IMR-90 (cell line): ENCODE measurements around the gene KDR. TPM values are rescaled to one million over a fixed set of nuclear protein-coding genes. Genes with fewer than 3 reads are reported as not detected.

Experiments used
- ATAC-seq: fragments of 200-7000 bp; cut with Tn5 transposase; 2 replicates; pipeline ENCODE4 v1.9.1; 2020; ENCODE audit warnings: low read depth, mild to moderate bottlenecking, moderate library complexity
- BruUV-seq: library from RNA; stranded (reverse); fragments of 400-500 nt; replicated peaks from 2 replicates; lab custom pipeline; 2021; lab: Mats Ljungman, UMichigan
- CTCF ChIA-PET: fragments of 300-600 bp; formaldehyde crosslinking; extraction: SDS; loops from one replicate; lab custom pipeline; 2021; ENCODE audit warnings: antibody characterized with exemption; lab: Yijun Ruan, JAX
- POLR2A ChIA-PET: fragments of 300-600 bp; sonication (Branson Sonifier 250); formaldehyde crosslinking; loops from one replicate; lab custom pipeline; 2022; ENCODE audit warnings: antibody characterized with exemption; ENCODE audit not compliant: unreplicated experiment; lab: Charles Lee
- DNase-seq: peaks from one replicate; pipeline ENCODE4 v3.0.0; 2013
- H2AFZ ChIP-seq: replicated peaks from 2 replicates; pipeline ENCODE3; 2013; ENCODE audit warnings: low read length, mild to moderate bottlenecking; ENCODE audit not compliant: poor library complexity
- H2AK5ac ChIP-seq: 2 replicates; pipeline ENCODE4 v1.6.1; 2013; ENCODE audit warnings: low read depth, low read length, inconsistent platforms
- H2AK9ac ChIP-seq: replicated peaks from 2 replicates; pipeline ENCODE3; 2013; ENCODE audit warnings: mild to moderate bottlenecking, low read depth, low read length, moderate library complexity; ENCODE audit not compliant: poor library complexity
- H2BK120ac ChIP-seq: 2 replicates; pipeline ENCODE4 v1.6.1; 2013; ENCODE audit warnings: low read depth, low read length, inconsistent platforms
- H2BK15ac ChIP-seq: 3 replicates; pipeline ENCODE4 v1.6.1; 2013; ENCODE audit warnings: low read depth, low read length, inconsistent platforms
- H2BK20ac ChIP-seq: 2 replicates; pipeline ENCODE4 v1.6.1; 2013; ENCODE audit warnings: low read depth, mild to moderate bottlenecking, inconsistent platforms, low read length, moderate library complexity
- H2BK5ac ChIP-seq: 2 replicates; pipeline ENCODE4 v1.6.1; 2013; ENCODE audit warnings: mild to moderate bottlenecking, low read depth, low read length, inconsistent platforms; ENCODE audit not compliant: poor library complexity, severe bottlenecking
- H3K14ac ChIP-seq: replicated peaks from 2 replicates; pipeline ENCODE4 v1.6.1; 2013; ENCODE audit warnings: low read depth, low read length, inconsistent platforms
- H3K18ac ChIP-seq: 2 replicates; pipeline ENCODE4 v1.6.1; 2013; ENCODE audit warnings: low read depth, low read length, control low read depth
- H3K23ac ChIP-seq: 2 replicates; pipeline ENCODE4 v1.6.1; 2013; ENCODE audit warnings: low read depth, low read length, inconsistent platforms
- H3K27ac ChIP-seq: 2 replicates; pipeline ENCODE4 v1.5.1; 2013; ENCODE audit warnings: mild to moderate bottlenecking, control low read depth, low read length; ENCODE audit not compliant: insufficient read depth
- H3K27me3 ChIP-seq: 2 replicates; pipeline ENCODE4 v1.6.1; 2013; ENCODE audit warnings: low read length; ENCODE audit not compliant: control insufficient read depth, insufficient read depth
- H3K36me3 ChIP-seq: 2 replicates; pipeline ENCODE4 v1.6.1; 2013; ENCODE audit warnings: low read length, mixed read lengths; ENCODE audit not compliant: control insufficient read depth, insufficient read depth
- H3K4ac ChIP-seq: 2 replicates; pipeline ENCODE4 v1.6.1; 2013; ENCODE audit warnings: low read depth, low read length, inconsistent platforms
- H3K4me1 ChIP-seq: 2 replicates; pipeline ENCODE4 v1.6.1; 2013; ENCODE audit warnings: low read length, mixed read lengths; ENCODE audit not compliant: control insufficient read depth, insufficient read depth
- H3K4me2 ChIP-seq: 2 replicates; pipeline ENCODE4 v1.6.1; 2013; ENCODE audit warnings: low read depth, mild to moderate bottlenecking, control low read depth, low read length, moderate library complexity
- H3K4me3 ChIP-seq: 2 replicates; pipeline ENCODE4 v1.5.1; 2013; ENCODE audit warnings: low read depth, mild to moderate bottlenecking, control low read depth, low read length, moderate library complexity; ENCODE audit not compliant: insufficient read depth
- H3K56ac ChIP-seq: 2 replicates; pipeline ENCODE4 v1.6.1; 2013; ENCODE audit warnings: low read length, inconsistent platforms; ENCODE audit not compliant: insufficient read depth; ENCODE audit errors: extremely low read depth
- H3K79me1 ChIP-seq, 2 experiments: 2 replicates each; pipeline ENCODE4 v1.6.1; 2013; ENCODE audit warnings: low read length in 2 of 2, inconsistent platforms in 1 of 2, low read depth in 1 of 2
- H3K9ac ChIP-seq: 2 replicates; pipeline ENCODE4 v1.6.1; 2013; ENCODE audit warnings: low read depth, low read length, control low read depth
- H3K9me1 ChIP-seq: 2 replicates; pipeline ENCODE4 v1.6.1; 2013; ENCODE audit warnings: low read length, inconsistent platforms; ENCODE audit not compliant: insufficient read depth
- H3K9me3 ChIP-seq: 2 replicates; pipeline ENCODE4 v1.6.1; 2013; ENCODE audit warnings: low read length; ENCODE audit not compliant: control insufficient read depth, insufficient read depth
- H4K20me1 ChIP-seq: 2 replicates; pipeline ENCODE4 v1.6.1; 2013; ENCODE audit warnings: low read length, inconsistent platforms; ENCODE audit not compliant: insufficient read depth
- H4K5ac ChIP-seq: 2 replicates; pipeline ENCODE4 v1.6.1; 2013; ENCODE audit warnings: mild to moderate bottlenecking, low read depth, low read length, control low read depth
- H4K8ac ChIP-seq, 2 experiments: 2 replicates each; pipeline ENCODE4 v1.6.1; 2013; ENCODE audit warnings: low read depth in 2 of 2, low read length in 2 of 2, control low read depth in 1 of 2, inconsistent platforms in 1 of 2
- H4K91ac ChIP-seq: 2 replicates; pipeline ENCODE4 v1.6.1; 2013; ENCODE audit warnings: low read depth, low read length, inconsistent platforms; ENCODE audit not compliant: insufficient read depth
- BHLHE40 ChIP-seq: fragments of 150-350 bp; IDR thresholded peaks from 2 replicates; pipeline ENCODE4 v1.6.1; 2016; ENCODE audit warnings: mild to moderate bottlenecking, low read depth, low read length
- CEBPB ChIP-seq: IDR thresholded peaks from 2 replicates; pipeline ENCODE4 v1.6.1; 2012; ENCODE audit warnings: low read depth, low read length, improper control_type of control experiment
- CHD1 ChIP-seq: IDR thresholded peaks from 2 replicates; pipeline ENCODE4 v1.6.1; 2012; ENCODE audit warnings: low read depth, low read length, improper control_type of control experiment
- CTCF ChIP-seq: conservative IDR thresholded peaks from 2 replicates; pipeline ENCODE4 v1.5.1; 2012; ENCODE audit warnings: mild to moderate bottlenecking, low read depth, low read length, improper control_type of control experiment
- ELK1 ChIP-seq: fragments of 150-350 bp; IDR thresholded peaks from 2 replicates; pipeline ENCODE4 v1.6.1; 2016; ENCODE audit warnings: low read depth, mild to moderate bottlenecking, low read length, moderate library complexity, borderline replicate concordance
- FOS ChIP-seq: fragments of 150-350 bp; IDR thresholded peaks from 2 replicates; pipeline ENCODE4 v1.6.1; 2016; ENCODE audit warnings: low read depth, low read length
- MAFK ChIP-seq: IDR thresholded peaks from 2 replicates; pipeline ENCODE4 v1.6.1; 2012; ENCODE audit warnings: low read depth, low read length, improper control_type of control experiment
- MAZ ChIP-seq: IDR thresholded peaks from 2 replicates; pipeline ENCODE4 v1.6.1; 2012; ENCODE audit warnings: low read depth, mild to moderate bottlenecking, low read length, improper control_type of control experiment, moderate library complexity, borderline replicate concordance
- MXI1 ChIP-seq: IDR thresholded peaks from 2 replicates; pipeline ENCODE4 v1.6.1; 2012; ENCODE audit warnings: low read depth, mild to moderate bottlenecking, low read length, moderate library complexity, borderline replicate concordance
- NFE2L2 ChIP-seq: fragments of 150-350 bp; IDR thresholded peaks from 2 replicates; pipeline ENCODE4 v1.6.1; 2016; ENCODE audit warnings: low read depth, mild to moderate bottlenecking, low read length
- POLR2A ChIP-seq: IDR thresholded peaks from 2 replicates; pipeline ENCODE4 v1.6.1; 2012; ENCODE audit warnings: mild to moderate bottlenecking, low read depth, low read length
- RAD21 ChIP-seq: IDR thresholded peaks from 2 replicates; pipeline ENCODE4 v1.6.1; 2012; ENCODE audit warnings: low read length, improper control_type of control experiment
- RCOR1 ChIP-seq: IDR thresholded peaks from 2 replicates; pipeline ENCODE4 v1.6.1; 2012; ENCODE audit warnings: mild to moderate bottlenecking, low read length, improper control_type of control experiment; ENCODE audit not compliant: insufficient replicate concordance
- RFX5 ChIP-seq: IDR thresholded peaks from 2 replicates; pipeline ENCODE4 v1.8.0; 2012; ENCODE audit warnings: low read depth, mild to moderate bottlenecking, low read length, moderate library complexity
- SMC3 ChIP-seq: fragments of 150-350 bp; IDR thresholded peaks from 2 replicates; pipeline ENCODE4 v1.6.1; 2016; ENCODE audit warnings: low read depth, mild to moderate bottlenecking, antibody characterized with exemption, low read length, moderate library complexity
- USF2 ChIP-seq: fragments of 150-350 bp; IDR thresholded peaks from 2 replicates; pipeline ENCODE4 v1.6.1; 2017; ENCODE audit warnings: mild to moderate bottlenecking, antibody characterized with exemption, low read length, low read depth
- WGBS, 2 experiments: methylation state at CpG; one replicate each; pipeline versions ENCODE4 v1.1.5 to v1.1.7; 2013; ENCODE audit warnings: missing lambda C conversion rate in 2 of 2; ENCODE audit not compliant: insufficient read length in 1 of 2; ENCODE audit errors: extremely low coverage in 2 of 2; 5-methylcytosine and 5-hydroxymethylcytosine counted together
- dilution Hi-C: fragments of 300-500 bp; cut with HindIII; formaldehyde crosslinking; loops from one replicate; pipeline ENCODE4 v1.14.3; 2018; ENCODE audit warnings: low sequenced_read_pairs; ENCODE audit not compliant: unreplicated experiment
- in situ Hi-C: fragments of 300-500 bp; cut with MboI; formaldehyde crosslinking; loops from 3 replicates; pipeline ENCODE4 v1.14.3; 2019; ENCODE audit warnings: low sequenced_read_pairs, inconsistent platforms, mixed read lengths
- intact Hi-C: fragments of 100-400 bp; cut with micrococcal nuclease; formaldehyde crosslinking; loops from 2 replicates; pipeline ENCODE4 v1.10.0; 2022
- polyA plus RNA-seq, 3 experiments: library from polyadenylated mRNA; depleted of rRNA; stranded (reverse); fragments of >200 nt; gene quantifications; 2 replicates each; pipeline ENCODE4 v1.2.3, GENCODE V29; 2012; ENCODE audit warnings: low replicate concordance in 1 of 3
- total RNA-seq: library from RNA; depleted of rRNA; stranded (reverse); fragments of >200 nt; gene quantifications from 2 replicates; pipeline ENCODE4 v1.2.3, GENCODE V29; 2012

The KDR gene
- total and polyA plus RNA-seq, 2 of the 4 experiments (the other 2 are of a cell fraction) = not detected

GRCh38 chr4:55118397-55118796 lies 7.0 kb downstream of the KDR start:
- dilution Hi-C loops (no loop called here), intact Hi-C loops (no loop called here), in situ Hi-C loops (no loop called here)
- H3K9me3 ChIP-seq = no peaks in the 10 kb centered on the region
- no peak overlapping the region for H4K8ac ChIP-seq
- BruUV-seq = no TSS peak
- H4K91ac ChIP-seq = no peak overlapping the region
- no peak overlapping the region for H3K23ac ChIP-seq
- no peak for TF ChIP-seq RFX5
- TF ChIP-seq MAZ = no peak
- no peak for TF ChIP-seq ELK1
- TF ChIP-seq NFE2L2 = no peak
- no peak for TF ChIP-seq RAD21
- TF ChIP-seq MXI1 = no peak
- TF ChIP-seq CHD1 = no peak
- no peak for TF ChIP-seq BHLHE40
- TF ChIP-seq FOS = no peak
- TF ChIP-seq SMC3 = no peak
- TF ChIP-seq MAFK = no peak
- TF ChIP-seq RCOR1 = no peak
- TF ChIP-seq CTCF = no peak
- no peak for TF ChIP-seq USF2
- TF ChIP-seq CEBPB = no peak
- no peak for TF ChIP-seq POLR2A
- no peak overlapping the region for H3K4me3 ChIP-seq
- H4K5ac ChIP-seq = no peak overlapping the region
- no peak overlapping the region for H2BK15ac ChIP-seq
- H2AK5ac ChIP-seq = no peak overlapping the region
- H2BK20ac ChIP-seq = no peak overlapping the region
- H3K56ac ChIP-seq = no peak overlapping the region
- no peaks in the 10 kb centered on the region for H4K20me1 ChIP-seq
- H3K14ac ChIP-seq = no peak overlapping the region
- no peak overlapping the region for H3K18ac ChIP-seq
- H3K27me3 ChIP-seq = peaks cover 4% of the 10 kb centered on the region
- no CpG with 5 or more reads among the region's 6 CpGs for WGBS, 2 experiments
- no peak overlapping the region for H2BK5ac ChIP-seq
- H3K4ac ChIP-seq = no peak overlapping the region
- no peak overlapping the region for H2AK9ac ChIP-seq
- H3K27ac ChIP-seq = no peak overlapping the region
- no peak overlapping the region for H3K9ac ChIP-seq
- no peaks in the 10 kb centered on the region for H3K9me1 ChIP-seq
- H3K36me3 ChIP-seq = no peaks in the 10 kb centered on the region
- POLR2A ChIA-PET = no interaction called here
- no peaks in the 10 kb centered on the region for H3K4me1 ChIP-seq
- H2AFZ ChIP-seq = no peak overlapping the region
- no peak overlapping the region for H3K4me2 ChIP-seq
- no peak for ATAC-seq
- no peak for DNase-seq
- H3K79me1 ChIP-seq = no peaks in the 10 kb centered on the region
- no peak overlapping the region for H2BK120ac ChIP-seq
- CTCF ChIA-PET = no interaction called here
